Kidney (tissue), 14 donors: ENCODE measurements around the gene ETV6. TPM values are rescaled to one million over a fixed set of nuclear protein-coding genes. Genes with fewer than 3 reads are reported as not detected.

Source experiments
- DNase-seq, 5 donors: peaks; one replicate each; pipeline ENCODE4 v3.0.0-alpha.2; 2013 to 2020
- FAIRE-seq: peaks from 2 replicates; lab custom pipeline; 2012; peaks lifted over from hg19 to GRCh38; lab: Jason Lieb, UNC
- H3K27ac ChIP-seq, 2 donors: one replicate each; pipeline ENCODE4 v1.7.0; 2013; ENCODE audit warnings: low read depth in 2 of 2, low read length in 2 of 2, inconsistent platforms in 1 of 2
- H3K27me3 ChIP-seq: one replicate; pipeline ENCODE4 v1.7.1; 2013; ENCODE audit warnings: low read length, inconsistent platforms; ENCODE audit not compliant: control insufficient read depth, insufficient read depth
- H3K36me3 ChIP-seq, 3 donors: one replicate each; pipeline versions ENCODE4 v1.7.0 to v1.7.1; 2013; ENCODE audit warnings: low read length in 3 of 3, control low read depth in 1 of 3, inconsistent platforms in 1 of 3; ENCODE audit not compliant: insufficient read depth in 3 of 3, control insufficient read depth in 2 of 3
- H3K4me1 ChIP-seq, 3 donors: one replicate each; pipeline versions ENCODE4 v1.7.0 to v1.7.1; 2013; ENCODE audit warnings: low read length in 3 of 3, inconsistent platforms in 1 of 3, low read depth in 1 of 3; ENCODE audit not compliant: control insufficient read depth in 2 of 3, insufficient read depth in 2 of 3
- H3K4me3 ChIP-seq, 3 donors: one replicate each; pipeline versions ENCODE4 v1.7.0 to v1.8.1; 2013; ENCODE audit warnings: low read length in 3 of 3, control low read depth in 1 of 3, inconsistent platforms in 1 of 3
- H3K9ac ChIP-seq, 3 donors: one replicate each; pipeline versions ENCODE4 v1.7.0 to v1.7.1; 2013; ENCODE audit warnings: low read length in 3 of 3, control low read depth in 1 of 3, inconsistent platforms in 1 of 3
- H3K9me3 ChIP-seq, 3 donors: one replicate each; pipeline versions ENCODE4 v1.7.0 to v1.7.1; 2013; ENCODE audit warnings: low read length in 3 of 3, control low read depth in 1 of 3, inconsistent platforms in 1 of 3; ENCODE audit not compliant: control insufficient read depth in 2 of 3, insufficient read depth in 1 of 3
- intact Hi-C: fragments of 100-400 bp; cut with DNase I; formaldehyde crosslinking; loops from one replicate; pipeline ENCODE4 v1.11.1; 2022
- polyA plus RNA-seq: library from polyadenylated mRNA; stranded (reverse); fragments of 350-450 nt; fragmentation: Illumina TruSeq; extraction: RNeasy Lipid Tissue Mini Kit (QIAGEN cat#74804); gene quantifications from one replicate; pipeline ENCODE4 v1.2.3, GENCODE V29; 2014; ENCODE audit warnings: low read depth, low replicate concordance; ENCODE audit not compliant: insufficient read depth
- total RNA-seq: library from RNA; stranded (reverse); fragmentation: NEBNext Ultra II Directional; extraction: Animal tissue kit (Norgen Biotek cat#: 25700); gene quantifications from one replicate; pipeline ENCODE4 v1.2.1, GENCODE V29; 2021
- TF ChIP-seq, protein P1 (sequence below): IDR thresholded peaks from 3 replicates; pipeline ENCODE4 v1.5.1; 2012; ENCODE audit warnings: mild to moderate bottlenecking, moderate library complexity, borderline replicate concordance; ENCODE audit not compliant: insufficient read depth; ENCODE audit errors: extremely low read depth
- donor health status: control.
- donor health status: control.
- donor health status: control.
- donor health status: control.
- donor health status: control.
- donor health status: DM: yes; HTN: yes; CAD: no.
- donor health status: Normal renal cell carcinoma (clear cell type).

ETV6 gene
- total and polyA plus RNA-seq, 2 donors from 2014 or later, result 5.2 to 59.8 TPM

DNA sequence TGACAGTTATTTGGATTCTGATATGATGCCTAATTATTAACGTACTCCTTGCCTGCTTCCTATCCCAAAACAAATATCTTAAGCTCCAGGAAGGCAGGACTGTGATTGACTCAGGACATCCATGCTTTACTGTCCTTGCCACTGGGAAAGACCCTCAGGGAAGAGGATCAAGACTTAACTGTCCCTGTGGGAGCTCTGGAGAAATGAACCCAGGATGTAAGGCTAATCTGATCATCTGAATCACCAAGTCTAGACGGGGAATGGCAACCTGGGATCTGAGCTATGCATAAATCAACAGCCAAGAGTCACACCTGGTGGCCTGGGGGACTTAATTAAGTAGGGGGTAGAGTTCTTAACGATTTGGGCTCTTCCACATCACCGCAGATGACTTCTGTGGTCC is 268.0 kb downstream of the ETV6 start:
- no peaks in the 10 kb centered on the region for H3K4me1 ChIP-seq
- H3K36me3 ChIP-seq, result no peaks in the 10 kb centered on the region
- intact Hi-C loops, result no loop called here
- no peaks in the 10 kb centered on the region for H3K27me3 ChIP-seq
- no peak for DNase-seq
- no peaks in the 10 kb centered on the region for H3K9me3 ChIP-seq
- H3K9ac ChIP-seq, result no peak overlapping the region
- FAIRE-seq, result no peak
- no peak overlapping the region for H3K4me3 ChIP-seq
- no peak overlapping the region for H3K27ac ChIP-seq
- TF ChIP-seq, protein P1, sequence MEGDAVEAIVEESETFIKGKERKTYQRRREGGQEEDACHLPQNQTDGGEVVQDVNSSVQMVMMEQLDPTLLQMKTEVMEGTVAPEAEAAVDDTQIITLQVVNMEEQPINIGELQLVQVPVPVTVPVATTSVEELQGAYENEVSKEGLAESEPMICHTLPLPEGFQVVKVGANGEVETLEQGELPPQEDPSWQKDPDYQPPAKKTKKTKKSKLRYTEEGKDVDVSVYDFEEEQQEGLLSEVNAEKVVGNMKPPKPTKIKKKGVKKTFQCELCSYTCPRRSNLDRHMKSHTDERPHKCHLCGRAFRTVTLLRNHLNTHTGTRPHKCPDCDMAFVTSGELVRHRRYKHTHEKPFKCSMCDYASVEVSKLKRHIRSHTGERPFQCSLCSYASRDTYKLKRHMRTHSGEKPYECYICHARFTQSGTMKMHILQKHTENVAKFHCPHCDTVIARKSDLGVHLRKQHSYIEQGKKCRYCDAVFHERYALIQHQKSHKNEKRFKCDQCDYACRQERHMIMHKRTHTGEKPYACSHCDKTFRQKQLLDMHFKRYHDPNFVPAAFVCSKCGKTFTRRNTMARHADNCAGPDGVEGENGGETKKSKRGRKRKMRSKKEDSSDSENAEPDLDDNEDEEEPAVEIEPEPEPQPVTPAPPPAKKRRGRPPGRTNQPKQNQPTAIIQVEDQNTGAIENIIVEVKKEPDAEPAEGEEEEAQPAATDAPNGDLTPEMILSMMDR, result no peak

- Histone ChIP-seq H3K9me3 (no peaks in the 10 kb centered on the region), H3K36me3 (no peaks in the 10 kb centered on the region), H3K4me3 (no peak overlapping the region), H3K9ac (no peak overlapping the region), H3K4me1 (no peaks in the 10 kb centered on the region), H3K27ac (no peak overlapping the region), H3K27me3 (no peaks in the 10 kb centered on the region)
- TF ChIP-seq, protein P1, result no peak
- no peak for FAIRE-seq
- DNase-seq, result no peak
- intact Hi-C loops, result no loop called here
Observed at GRCh38 chr12:11920231-11920630, 270.8 kb downstream of the ETV6 start.

DNA sequence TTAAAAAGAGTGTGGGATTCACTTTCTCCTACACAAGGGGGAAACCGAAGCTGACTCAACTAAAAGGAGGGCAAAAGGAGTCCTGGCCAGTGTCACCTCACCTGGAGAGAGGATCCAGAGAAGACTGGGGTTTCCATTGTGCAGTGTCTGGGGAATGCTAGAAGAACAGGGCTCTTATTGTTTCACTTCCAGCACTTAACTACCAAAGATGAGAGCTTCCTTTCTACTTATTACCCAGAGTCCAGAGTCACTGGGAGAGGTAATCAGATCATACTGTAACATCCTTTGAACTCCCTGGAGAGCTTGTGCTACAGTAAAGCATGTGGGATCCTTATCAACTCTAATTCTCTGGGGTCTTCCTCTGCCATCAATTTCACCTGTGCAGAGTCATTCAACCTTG is 272.9 kb downstream of the ETV6 start:
- Histone ChIP-seq H3K36me3 (no peaks in the 10 kb centered on the region), H3K27me3 (no peaks in the 10 kb centered on the region), H3K4me1 (no peaks in the 10 kb centered on the region), H3K9me3 (no peaks in the 10 kb centered on the region), H3K4me3 (no peak overlapping the region), H3K27ac (no peak overlapping the region), H3K9ac (no peak overlapping the region)
- intact Hi-C loops, result no loop called here
- TF ChIP-seq, protein P1, result no peak
- FAIRE-seq, result no peak
- DNase-seq, result peak in 1 of 5 donors; percentile 10

DNA sequence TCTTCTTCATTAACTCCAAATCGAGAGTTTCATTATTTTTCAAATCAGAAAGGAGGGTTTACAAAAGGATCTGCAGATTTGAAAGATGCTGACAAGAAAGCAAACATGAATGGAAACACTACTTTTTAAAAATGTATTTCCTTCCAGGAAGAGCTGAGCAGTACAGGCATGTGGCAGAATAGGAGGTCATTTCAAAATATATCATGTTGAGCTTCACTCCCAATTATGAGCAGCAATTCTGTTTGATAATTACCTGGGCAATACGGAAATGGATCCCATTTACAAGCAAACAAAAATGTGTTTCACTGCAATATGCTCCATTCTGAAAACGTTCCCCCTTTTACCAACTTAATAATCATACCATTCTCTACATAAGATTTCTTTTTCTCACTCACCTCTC is 273.6 kb downstream of the ETV6 start:
- Histone ChIP-seq H3K27ac (no peak overlapping the region), H3K9ac (no peak overlapping the region), H3K36me3 (no peaks in the 10 kb centered on the region), H3K4me3 (no peak overlapping the region), H3K4me1 (no peaks in the 10 kb centered on the region), H3K27me3 (no peaks in the 10 kb centered on the region), H3K9me3 (no peaks in the 10 kb centered on the region)
- intact Hi-C loops, result no loop called here
- TF ChIP-seq, protein P1, result no peak
- no peak for DNase-seq
- FAIRE-seq, result no peak
